ENCODE data around the gene EEF2.

GRCh38 chr19:4019578-4019977 lies 34.3 kb upstream of the EEF2 start:
- no peak for TF ChIP-seq CTCF (conservative IDR thresholded peaks at IDR 0.05; ENCODE audit: low read depth, low read length)
- TF ChIP-seq MAFK (IDR thresholded peaks at IDR 0.05; ENCODE audit: low read depth, low read length): no peak
- no peak for TF ChIP-seq POLR2A (IDR thresholded peaks at IDR 0.05; ENCODE audit: low read depth, low read length)
